Panc1 (cell line): ENCODE measurements around the gene FRRS1L.

Experiments
- CTCF ChIP-seq: fragments of 450-650 bp; IDR thresholded peaks from 2 replicates; pipeline ENCODE4 v1.5.1; 2017; ENCODE audit warnings: mild to moderate bottlenecking
- REST ChIP-seq, 2 experiments: IDR thresholded peaks; 2 replicates each; pipeline ENCODE4 v1.6.1; 2011 to 2012; ENCODE audit warnings: low read depth in 2 of 2, control low read depth in 1 of 2, low read length in 1 of 2, mild to moderate bottlenecking in 1 of 2, moderate library complexity in 1 of 2; ENCODE audit not compliant: insufficient read depth in 1 of 2

GRCh38 chr9:109133533-109133932 lies 33.5 kb downstream of the FRRS1L start:
- TF ChIP-seq CTCF (no peak), REST (IDR thresholded peaks at IDR 0.05; ENCODE audit: insufficient read depth in 1 of 2, low read depth in 2 of 2, low read length in 1 of 2) (no peak)
